Amygdala (tissue), 56 donors: ENCODE measurements around the gene MID1.

ENCODE experiments used
- DNase-seq, 56 donors: peaks; one replicate each; lab custom pipeline; 2025; lab: John Stamatoyannopoulos, UW

MID1 gene

DNA sequence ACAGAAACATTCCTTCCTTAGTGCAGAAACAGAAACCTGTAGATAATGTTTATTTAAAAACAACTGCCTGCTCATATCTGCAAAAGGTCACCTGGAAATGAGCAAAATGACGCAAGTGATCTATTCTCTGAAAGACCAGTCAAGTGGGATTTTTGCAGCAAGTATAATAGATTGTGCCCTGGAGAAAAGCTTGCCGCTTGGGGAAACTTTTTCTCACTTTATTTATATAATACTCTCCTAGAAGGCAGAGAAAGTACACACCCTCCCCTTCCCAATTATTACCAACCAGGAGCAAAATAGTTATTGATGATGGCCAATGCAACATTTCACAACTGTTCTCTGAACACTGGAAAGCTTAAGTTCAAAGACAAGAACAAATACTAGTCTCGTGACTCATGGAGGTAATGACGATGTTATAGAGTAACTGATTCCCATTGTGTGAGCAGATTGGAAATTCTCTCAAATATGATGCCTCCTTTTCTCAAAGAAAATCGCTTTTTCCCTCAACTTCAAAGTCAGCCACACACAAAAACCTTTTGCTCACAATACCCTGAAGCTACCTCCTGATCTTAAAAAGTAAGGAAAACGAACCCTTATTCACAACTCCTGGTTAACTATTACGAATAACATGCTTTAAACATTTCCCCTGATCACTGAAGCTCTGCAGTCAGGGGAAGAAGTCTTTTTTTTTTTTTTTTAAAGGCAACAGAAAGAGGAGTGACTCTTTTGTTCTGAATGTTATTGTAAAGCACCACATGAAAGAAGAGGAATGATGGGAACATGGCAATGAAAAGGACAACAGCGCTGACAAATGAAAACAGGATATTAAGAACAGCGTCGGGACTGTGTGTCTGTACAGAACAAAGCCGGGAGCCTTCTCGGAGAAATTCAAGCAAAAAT, 41.0 kb downstream of the MID1 start:
- no peak for DNase-seq

GRCh38 chrX:10578527-10578926, 41.9 kb downstream of the MID1 start:
- DNase-seq, result no peak

- no peak for DNase-seq
These were observed 42.5 kb downstream of the MID1 start for GRCh38 chrX:10577853-10578252.

- peak in 5 of 56 donors; percentile 0 to 8 (median 0) for DNase-seq
These were observed 43.5 kb downstream of the MID1 start for GRCh38 chrX:10576777-10577447.

DNA sequence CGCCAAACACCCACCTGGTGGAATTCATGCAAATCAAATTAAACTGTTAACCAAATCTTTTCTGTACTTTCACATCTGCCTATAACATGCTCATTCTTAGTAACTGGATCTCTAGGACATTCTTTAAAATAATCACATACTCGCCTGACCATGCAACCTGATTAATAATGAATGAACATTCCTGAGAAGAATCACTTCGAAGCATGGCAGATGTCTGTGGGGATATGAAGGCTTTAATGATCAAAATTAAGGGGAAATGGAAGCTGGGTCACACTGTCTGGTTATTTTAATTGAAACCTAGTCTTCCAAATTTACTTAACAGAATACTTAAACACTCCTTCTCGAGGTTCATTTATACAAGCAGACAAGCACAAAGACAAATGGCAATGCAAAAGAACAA, 44.2 kb downstream of the MID1 start:
- no peak for DNase-seq

DNA sequence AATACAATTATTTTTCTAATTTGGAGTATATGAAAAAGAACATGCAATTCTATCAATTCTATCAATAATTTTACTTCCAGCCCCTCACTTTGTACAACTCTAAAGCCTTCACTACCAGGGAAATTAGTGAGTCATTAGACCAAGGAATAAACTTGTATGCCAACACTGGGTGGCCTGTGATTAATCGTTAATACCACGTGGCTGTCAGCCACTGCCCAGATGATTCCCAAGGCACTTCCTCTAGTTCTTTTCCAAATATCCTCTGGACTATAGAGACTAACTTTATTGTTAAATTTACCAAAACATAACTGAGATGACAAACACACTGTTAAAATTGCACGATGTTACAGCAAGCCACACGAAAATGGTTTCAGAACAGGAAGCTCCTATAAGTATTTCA, 45.7 kb downstream of the MID1 start:
- DNase-seq, result no peak

GRCh38 chrX:10571260-10571659, 49.1 kb downstream of the MID1 start:
- no peak for DNase-seq

DNA sequence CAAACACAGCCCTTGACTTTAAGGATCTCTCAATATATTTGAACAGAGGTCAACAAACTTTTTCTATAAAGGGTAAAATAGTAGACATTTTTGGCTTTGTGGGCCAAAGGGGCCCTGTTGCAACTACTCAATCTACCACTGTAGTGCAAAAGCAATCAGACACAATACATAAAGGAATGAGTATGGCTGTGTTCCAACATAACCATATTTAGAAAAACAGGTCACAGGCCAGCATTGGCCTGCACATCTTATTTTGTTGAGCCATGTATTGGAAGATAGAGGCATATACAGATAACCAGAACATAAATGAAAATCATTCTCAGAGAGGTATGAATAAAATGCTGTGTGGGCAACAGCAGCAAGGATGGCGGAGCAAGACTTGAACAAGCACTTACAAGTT, 49.8 kb downstream of the MID1 start:
- no peak for DNase-seq

GRCh38 chrX:10569946-10570345, 50.4 kb downstream of the MID1 start:
- peak in 8 of 56 donors; percentile 0 to 7 (median 5) for DNase-seq

GRCh38 chrX:10568428-10568827, 52.0 kb downstream of the MID1 start:
- DNase-seq, result no peak

- DNase-seq, result no peak
These were observed 53.2 kb downstream of the MID1 start for GRCh38 chrX:10567136-10567535.

- DNase-seq, result no peak
These were observed 53.7 kb downstream of the MID1 start for GRCh38 chrX:10566716-10567097.

- no peak for DNase-seq
These were observed 55.9 kb downstream of the MID1 start for GRCh38 chrX:10564484-10564883.

GRCh38 chrX:10557166-10557565, 63.2 kb downstream of the MID1 start:
- DNase-seq, result no peak

DNA sequence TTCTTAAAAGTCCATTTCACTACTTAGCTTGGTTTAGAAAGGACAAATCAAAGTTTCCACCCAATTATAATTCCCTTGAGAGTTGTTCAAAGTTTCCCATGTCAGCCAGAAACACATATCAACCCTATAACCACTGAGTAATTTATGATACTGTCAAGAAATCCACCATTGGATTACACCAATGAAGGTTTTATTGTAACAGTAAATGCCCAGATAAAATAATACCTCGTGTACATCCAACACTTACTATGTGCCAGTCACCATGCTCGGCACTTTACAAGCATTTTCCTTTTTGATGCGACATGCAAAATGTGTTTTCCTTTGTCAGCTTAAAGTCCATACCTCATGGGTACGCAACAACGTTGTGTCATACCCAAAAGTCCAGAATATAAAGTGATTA, 64.0 kb downstream of the MID1 start:
- DNase-seq, result no peak

- DNase-seq, result no peak
These were observed 64.5 kb downstream of the MID1 start for GRCh38 chrX:10555846-10556245.

DNA sequence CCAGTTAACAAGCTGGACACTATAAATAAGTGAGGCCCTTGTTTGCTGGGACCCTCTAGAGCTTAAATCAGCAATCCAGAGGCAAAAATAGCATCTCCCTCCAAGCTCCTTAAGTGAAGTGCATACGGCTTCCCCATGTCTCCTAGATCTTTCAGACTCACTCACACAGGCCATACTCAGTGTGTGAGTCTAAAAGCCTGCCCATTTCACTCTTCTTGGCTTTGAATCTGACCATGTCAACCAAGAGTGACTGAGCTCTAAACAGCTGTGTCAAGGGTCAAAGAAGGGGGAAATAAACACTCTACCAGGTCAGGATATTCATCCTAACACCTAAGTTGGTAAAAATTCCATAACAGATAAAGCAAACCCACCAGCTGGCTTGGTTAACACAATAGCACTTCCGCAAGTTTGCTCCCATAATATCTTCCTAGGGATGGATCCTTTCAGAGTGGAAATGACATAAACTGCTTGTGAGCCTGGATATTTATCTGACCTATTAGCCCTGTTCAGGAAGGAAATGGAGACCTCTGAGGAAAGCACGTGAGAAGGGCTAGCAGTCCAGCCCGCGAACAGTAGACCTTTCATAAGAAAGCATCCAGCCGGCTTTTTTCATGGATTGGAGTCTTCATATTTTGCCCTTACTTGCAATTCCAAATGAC, 65.6 kb downstream of the MID1 start:
- DNase-seq, result no peak

DNA sequence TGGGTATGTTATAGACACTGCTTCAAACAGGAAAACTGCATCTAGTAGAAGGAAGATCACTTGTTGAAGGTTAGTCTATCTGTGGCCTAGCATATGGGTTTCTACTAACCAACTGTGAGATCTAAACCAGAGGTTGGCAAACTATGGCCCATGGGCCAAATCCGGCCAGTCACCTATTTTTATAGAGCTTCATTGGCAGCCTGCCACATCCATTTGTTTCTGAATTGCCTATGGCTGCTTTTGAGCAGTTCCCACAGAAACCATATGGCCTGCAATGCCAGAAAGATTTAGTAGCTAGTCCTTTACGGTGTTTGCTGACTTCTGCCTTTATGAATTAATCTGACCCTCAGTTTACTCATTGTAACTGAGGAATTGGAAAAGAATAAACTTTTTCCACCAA, 71.1 kb downstream of the MID1 start:
- no peak for DNase-seq

DNA sequence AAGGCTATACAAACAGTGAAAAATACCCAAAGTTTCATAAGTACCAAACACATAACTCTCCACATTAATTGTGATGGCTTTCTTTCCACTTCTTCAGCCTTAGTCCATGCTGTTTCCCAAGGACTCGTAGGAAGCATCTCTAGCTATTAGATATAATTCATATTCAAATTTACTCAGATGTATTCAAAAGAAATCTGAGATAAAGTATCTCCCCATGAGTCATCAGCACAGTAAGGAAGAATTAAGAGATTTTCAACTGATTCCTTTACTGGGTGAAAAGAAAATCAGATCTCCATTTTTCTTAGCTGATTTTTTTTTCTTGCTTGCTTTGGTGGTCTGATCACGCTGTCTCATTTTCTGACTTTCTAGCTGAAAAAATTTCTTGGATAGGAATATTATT, 71.7 kb downstream of the MID1 start:
- DNase-seq, result no peak

- no peak for DNase-seq
These were observed 74.5 kb downstream of the MID1 start for GRCh38 chrX:10545882-10546281.

GRCh38 chrX:10542586-10542985, 77.8 kb downstream of the MID1 start:
- DNase-seq, result no peak

DNA sequence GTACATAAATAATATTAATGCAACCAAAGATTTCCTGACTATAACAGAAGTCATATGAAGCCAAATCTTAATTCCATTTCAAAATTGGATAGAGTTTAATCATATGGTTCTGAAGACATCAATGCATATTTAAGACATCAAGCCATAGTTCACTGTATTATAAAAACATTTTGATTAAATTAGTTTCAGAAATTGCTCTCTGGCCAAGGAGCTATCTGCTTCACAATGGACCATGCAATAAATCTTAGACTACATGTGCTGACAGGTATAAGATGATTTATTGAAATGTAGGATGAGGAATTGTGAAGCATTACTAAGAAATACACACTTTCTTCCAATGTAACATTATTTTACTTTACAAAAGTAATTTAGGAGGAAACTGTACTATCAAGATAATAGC, 81.6 kb downstream of the MID1 start:
- DNase-seq, result no peak
